Measurements from ENCODE around the gene ECI1.

DNA sequence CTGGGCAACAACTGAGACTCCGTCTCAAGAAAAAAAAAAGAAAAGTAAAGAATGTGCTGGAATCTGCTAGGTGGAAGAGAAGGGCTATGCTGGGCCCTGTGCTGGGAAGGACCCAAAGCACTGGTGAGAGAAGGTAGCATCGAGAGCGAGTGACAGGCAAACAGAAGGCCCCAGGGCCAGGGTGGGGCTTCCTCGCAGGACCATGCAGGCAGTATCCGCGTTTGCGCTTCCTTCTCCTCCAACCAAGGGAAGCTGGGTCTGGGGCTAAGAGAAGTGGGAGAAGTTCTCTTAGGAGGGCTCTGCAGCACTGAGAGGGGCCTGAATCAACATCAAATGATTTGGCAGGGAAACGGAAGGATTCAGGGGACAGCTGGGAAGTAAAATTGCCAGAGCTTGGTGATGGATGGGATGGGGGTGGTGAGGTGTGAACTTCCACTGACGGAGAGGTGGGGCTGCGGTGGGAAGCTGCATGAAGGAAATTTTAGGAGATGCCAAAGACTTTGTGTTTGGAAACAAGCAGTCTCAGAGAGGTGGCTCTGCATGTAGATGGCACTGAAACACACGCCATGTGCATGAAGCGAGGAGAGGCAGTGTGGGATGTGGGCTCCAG lies 5.2 kb upstream of the ECI1 start:
- TF ChIP-seq, protein P1, sequence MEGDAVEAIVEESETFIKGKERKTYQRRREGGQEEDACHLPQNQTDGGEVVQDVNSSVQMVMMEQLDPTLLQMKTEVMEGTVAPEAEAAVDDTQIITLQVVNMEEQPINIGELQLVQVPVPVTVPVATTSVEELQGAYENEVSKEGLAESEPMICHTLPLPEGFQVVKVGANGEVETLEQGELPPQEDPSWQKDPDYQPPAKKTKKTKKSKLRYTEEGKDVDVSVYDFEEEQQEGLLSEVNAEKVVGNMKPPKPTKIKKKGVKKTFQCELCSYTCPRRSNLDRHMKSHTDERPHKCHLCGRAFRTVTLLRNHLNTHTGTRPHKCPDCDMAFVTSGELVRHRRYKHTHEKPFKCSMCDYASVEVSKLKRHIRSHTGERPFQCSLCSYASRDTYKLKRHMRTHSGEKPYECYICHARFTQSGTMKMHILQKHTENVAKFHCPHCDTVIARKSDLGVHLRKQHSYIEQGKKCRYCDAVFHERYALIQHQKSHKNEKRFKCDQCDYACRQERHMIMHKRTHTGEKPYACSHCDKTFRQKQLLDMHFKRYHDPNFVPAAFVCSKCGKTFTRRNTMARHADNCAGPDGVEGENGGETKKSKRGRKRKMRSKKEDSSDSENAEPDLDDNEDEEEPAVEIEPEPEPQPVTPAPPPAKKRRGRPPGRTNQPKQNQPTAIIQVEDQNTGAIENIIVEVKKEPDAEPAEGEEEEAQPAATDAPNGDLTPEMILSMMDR (conservative IDR thresholded peaks at IDR 0.05; ENCODE audit: low read length), result no peak
- TF ChIP-seq EZH2phosphoT487 (IDR thresholded peaks at IDR 0.05; ENCODE audit: borderline replicate concordance), result no peak
